Mesothelial cell of epicardium (in vitro differentiated cells): ENCODE measurements around the gene MAPK11. TPM values are rescaled to one million over a fixed set of nuclear protein-coding genes. Genes with fewer than 3 reads are reported as not detected.
"Not testable (repeated sequence)": the region's sequence is repeated elsewhere in the genome, so short reads cannot be mapped to it uniquely, and the experiment has no call there.

Experiments
- DNase-seq, 2 experiments: peaks; one replicate each; pipeline ENCODE4 v3.0.0; 2021; ENCODE audit warnings: low spot score in 2 of 2; ENCODE audit not compliant: unreplicated experiment in 2 of 2
- H3K27ac Mint-ChIP-seq: 2 replicates; pipeline ENCODE4 v1.8.0; 2021; ENCODE audit warnings: mixed read lengths
- H3K27me3 Mint-ChIP-seq: 2 replicates; pipeline ENCODE4 v1.8.0; 2021; ENCODE audit warnings: low read depth, mixed read lengths
- H3K36me3 Mint-ChIP-seq: 2 replicates; pipeline ENCODE4 v1.8.0; 2021; ENCODE audit warnings: mixed read lengths
- H3K4me1 Mint-ChIP-seq: 2 replicates; pipeline ENCODE4 v1.8.0; 2021; ENCODE audit warnings: mixed read lengths
- H3K4me3 Mint-ChIP-seq: 2 replicates; pipeline ENCODE4 v1.8.0; 2021; ENCODE audit warnings: mild to moderate bottlenecking, moderate library complexity, mixed read lengths
- H3K9me3 Mint-ChIP-seq: 2 replicates; pipeline ENCODE4 v1.8.0; 2021; ENCODE audit warnings: mixed read lengths
- total RNA-seq: library from RNA; stranded (reverse); gene quantifications from 3 replicates; pipeline ENCODE4 v1.2.1, GENCODE V29; 2021
- TF ChIP-seq, protein P1 (sequence below): fragments of 200-600 bp; sonication (generic); IDR thresholded peaks from one replicate; pipeline ENCODE4 v1.5.0; 2021; ENCODE audit warnings: antibody characterized with exemption; ENCODE audit not compliant: unreplicated experiment

MAPK11 gene
- total RNA-seq, 1 donor from 2014 or later, result 8.3 TPM

DNA sequence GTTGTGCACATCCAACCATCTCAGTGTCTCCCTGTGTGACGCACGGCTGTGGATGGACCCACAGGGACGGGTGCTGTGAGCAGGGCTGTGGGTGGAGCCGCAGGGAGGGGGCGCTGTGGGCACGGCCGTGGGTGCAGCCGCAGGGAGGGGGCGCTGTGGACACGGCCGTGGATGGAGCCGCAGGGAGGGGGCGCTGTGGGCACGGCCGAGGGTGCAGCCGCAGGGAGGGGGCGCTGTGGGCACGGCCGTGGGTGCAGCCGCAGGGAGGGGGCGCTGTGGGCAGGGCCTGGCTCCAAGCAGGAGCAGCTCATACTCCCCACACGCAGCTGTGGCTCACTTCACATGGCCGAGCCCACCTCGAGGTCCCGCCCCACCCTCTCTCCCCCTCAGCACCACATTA is 6.0 kb upstream of the MAPK11 start:
- no peak for DNase-seq
- no peak overlapping the region for H3K27ac Mint-ChIP-seq
- peaks cover 21% of the 10 kb centered on the region for H3K36me3 Mint-ChIP-seq

DNA sequence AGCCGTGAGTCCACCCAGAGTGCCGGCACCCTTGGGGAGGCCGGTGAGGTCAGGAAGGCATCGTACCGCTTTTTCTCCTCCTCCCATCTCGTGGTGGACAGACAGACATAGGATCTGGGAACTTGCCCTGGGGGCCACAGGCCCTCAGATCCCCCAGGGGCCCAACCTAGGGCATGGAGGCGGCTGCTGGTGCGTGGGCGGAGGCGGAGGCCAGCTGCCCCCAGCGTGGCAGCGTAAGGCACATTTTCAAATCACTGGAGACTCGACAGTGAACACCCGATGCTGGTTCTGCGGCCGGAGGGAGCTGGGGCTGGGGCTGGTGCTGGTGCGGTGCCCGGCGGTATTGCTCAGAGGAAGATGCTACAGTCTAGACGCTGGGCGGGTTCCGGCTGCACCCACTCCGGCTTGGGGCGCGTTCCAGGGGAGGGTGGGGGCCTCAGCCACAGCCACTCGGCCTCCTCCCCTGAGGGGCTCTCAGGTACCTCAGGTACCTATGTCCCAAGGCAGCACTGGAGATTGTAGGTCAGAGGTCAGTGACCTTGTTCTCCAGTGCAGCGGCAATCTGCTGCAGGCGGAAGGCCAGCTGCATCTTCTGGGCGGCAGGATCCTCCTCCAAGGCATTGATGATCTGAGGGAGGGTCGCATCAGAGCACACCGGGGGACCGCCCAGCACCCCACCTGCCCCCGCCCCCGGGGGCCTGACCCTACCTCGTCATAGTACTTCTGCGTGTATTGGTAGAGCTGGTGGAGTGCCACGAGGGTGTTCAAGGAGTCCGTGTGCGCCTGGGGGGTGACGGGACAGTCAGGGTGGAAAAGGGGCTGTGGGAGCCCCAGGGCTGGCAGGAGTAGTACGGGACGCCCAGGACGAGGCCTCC is 5.2 kb upstream of the MAPK11 start:
- DNase-seq, result no peak
- Mint-ChIP-seq H3K4me3 (no peak overlapping the region), H3K9me3 (no peaks in the 10 kb centered on the region), H3K36me3 (peaks cover 17% of the 10 kb centered on the region), H3K4me1 (peaks cover 16% of the 10 kb centered on the region), H3K27me3 (no peaks in the 10 kb centered on the region), H3K27ac (peak overlapping the region; percentile 69)
- TF ChIP-seq, protein P1, sequence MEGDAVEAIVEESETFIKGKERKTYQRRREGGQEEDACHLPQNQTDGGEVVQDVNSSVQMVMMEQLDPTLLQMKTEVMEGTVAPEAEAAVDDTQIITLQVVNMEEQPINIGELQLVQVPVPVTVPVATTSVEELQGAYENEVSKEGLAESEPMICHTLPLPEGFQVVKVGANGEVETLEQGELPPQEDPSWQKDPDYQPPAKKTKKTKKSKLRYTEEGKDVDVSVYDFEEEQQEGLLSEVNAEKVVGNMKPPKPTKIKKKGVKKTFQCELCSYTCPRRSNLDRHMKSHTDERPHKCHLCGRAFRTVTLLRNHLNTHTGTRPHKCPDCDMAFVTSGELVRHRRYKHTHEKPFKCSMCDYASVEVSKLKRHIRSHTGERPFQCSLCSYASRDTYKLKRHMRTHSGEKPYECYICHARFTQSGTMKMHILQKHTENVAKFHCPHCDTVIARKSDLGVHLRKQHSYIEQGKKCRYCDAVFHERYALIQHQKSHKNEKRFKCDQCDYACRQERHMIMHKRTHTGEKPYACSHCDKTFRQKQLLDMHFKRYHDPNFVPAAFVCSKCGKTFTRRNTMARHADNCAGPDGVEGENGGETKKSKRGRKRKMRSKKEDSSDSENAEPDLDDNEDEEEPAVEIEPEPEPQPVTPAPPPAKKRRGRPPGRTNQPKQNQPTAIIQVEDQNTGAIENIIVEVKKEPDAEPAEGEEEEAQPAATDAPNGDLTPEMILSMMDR, result no peak

More for the DNA sequence above, 6.0 kb upstream of the MAPK11 start:
- Mint-ChIP-seq H3K9me3 (no peaks in the 10 kb centered on the region), H3K27me3 (no peaks in the 10 kb centered on the region), H3K4me1 (peaks cover 11% of the 10 kb centered on the region), H3K4me3 (no peak overlapping the region)
- TF ChIP-seq, protein P1, result peak; percentile 63

DNA sequence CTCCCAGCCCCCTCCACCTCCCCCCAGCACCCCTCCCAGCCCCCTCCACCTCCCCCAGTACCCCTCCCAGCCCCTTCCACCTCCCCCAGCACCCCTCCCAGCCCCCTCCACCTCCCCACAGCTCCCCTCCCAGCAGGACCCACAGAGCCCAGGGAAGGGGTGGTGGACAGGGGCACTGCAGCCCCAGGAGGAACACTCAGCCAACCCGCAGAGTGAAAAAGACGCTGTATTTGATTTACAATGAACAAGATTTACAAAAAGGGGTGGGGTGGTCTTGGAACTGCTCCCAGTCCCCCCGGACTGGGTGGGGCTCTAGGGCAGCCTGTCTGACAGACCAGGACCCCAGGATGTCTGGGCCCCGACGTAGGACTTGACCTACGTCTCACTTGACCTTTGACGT is 4.6 kb upstream of the MAPK11 start:
- H3K27ac Mint-ChIP-seq, result peak overlapping the region; percentile 69
- no peak for DNase-seq
- no peaks in the 10 kb centered on the region for H3K9me3 Mint-ChIP-seq
- TF ChIP-seq, protein P1, result no peak
- H3K27me3 Mint-ChIP-seq, result no peaks in the 10 kb centered on the region
- H3K4me3 Mint-ChIP-seq, result no peak overlapping the region
- peaks cover 17% of the 10 kb centered on the region for H3K36me3 Mint-ChIP-seq
- H3K4me1 Mint-ChIP-seq, result peaks cover 16% of the 10 kb centered on the region

DNA sequence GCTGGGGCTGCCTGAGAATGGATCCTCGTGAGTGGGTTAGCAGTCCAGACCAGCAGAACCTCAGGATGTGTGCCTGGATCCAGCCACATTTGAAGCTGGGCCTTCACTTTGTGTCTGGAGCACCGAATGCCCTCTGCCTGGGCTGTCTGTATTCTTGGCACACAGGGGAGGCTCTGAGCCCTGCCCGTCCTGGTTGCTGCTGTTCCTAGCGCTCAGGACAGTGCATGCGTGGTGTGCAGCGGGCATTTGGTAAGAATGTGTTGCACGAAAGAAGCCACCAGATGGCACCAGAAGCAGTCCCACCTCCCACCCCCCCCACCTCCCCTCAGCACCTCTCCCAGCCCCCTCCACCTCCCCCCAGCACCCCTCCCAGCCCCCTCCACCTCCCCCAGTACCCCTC is 4.1 kb upstream of the MAPK11 start:
- Mint-ChIP-seq H3K27me3 (peaks cover 4% of the 10 kb centered on the region), H3K4me1 (peaks cover 18% of the 10 kb centered on the region), H3K9me3 (no peaks in the 10 kb centered on the region), H3K36me3 (peaks cover 17% of the 10 kb centered on the region), H3K27ac (peak overlapping the region; percentile 44), H3K4me3 (no peak overlapping the region)
- TF ChIP-seq, protein P1, result no peak
- DNase-seq, result no peak

DNA sequence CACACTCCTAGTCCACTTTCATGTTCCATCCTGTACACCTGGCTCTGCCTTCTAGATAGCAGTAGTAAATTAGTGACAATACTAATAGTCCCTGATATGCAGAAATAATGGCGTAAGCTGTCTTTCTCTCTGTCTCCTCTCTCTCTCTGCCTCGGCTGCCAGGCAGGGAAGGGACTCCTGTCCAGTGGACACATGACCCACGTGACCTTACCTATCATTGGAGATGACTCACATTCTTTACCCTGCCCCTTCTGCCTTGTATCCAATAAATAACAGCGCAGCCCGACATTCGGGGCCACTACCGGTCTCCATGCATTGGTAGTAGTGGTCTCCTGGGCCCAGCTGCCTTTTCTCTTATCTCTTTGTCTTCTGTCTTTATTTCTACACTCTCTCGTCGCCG is 3.6 kb upstream of the MAPK11 start:
- not testable (repeated sequence) for H3K9me3 Mint-ChIP-seq, H3K4me3 Mint-ChIP-seq, DNase-seq, H3K27me3 Mint-ChIP-seq
- H3K36me3 Mint-ChIP-seq, result peaks cover 17% of the 10 kb centered on the region
- H3K27ac Mint-ChIP-seq, result peak overlapping the region; percentile 44
- peaks cover 21% of the 10 kb centered on the region for H3K4me1 Mint-ChIP-seq

DNA sequence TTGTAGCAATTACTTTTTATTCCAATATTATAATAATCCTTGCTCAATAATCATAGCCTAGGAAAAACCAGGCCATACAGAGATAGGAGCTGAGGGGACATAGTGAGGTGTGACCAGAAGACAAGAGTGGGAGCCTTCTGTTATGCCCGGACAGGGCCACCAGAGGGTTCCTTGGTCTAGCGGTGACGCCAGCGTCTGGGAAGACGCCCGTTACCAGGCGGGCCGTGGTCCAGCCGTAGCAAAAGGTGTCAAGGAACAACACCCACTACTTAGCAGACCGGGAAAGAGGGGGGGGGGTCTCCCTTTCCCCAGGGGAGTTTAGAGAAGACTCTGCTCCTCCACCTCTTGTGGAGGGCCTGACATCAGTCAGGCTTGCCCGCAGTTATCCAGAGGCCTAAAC is 3.2 kb upstream of the MAPK11 start:
- H3K36me3 Mint-ChIP-seq, result peaks cover 17% of the 10 kb centered on the region
- peaks cover 14% of the 10 kb centered on the region for H3K27me3 Mint-ChIP-seq
- H3K27ac Mint-ChIP-seq, H3K9me3 Mint-ChIP-seq, DNase-seq, H3K4me3 Mint-ChIP-seq: not testable (repeated sequence)
- H3K4me1 Mint-ChIP-seq, result peaks cover 24% of the 10 kb centered on the region
